Stomach (tissue), 4 donors: ENCODE results near the gene ADCY4.
A peak's percentile ranks its signal among the peaks of the same experiment; 100 is the strongest.

Experiments
- POLR2A ChIP-seq, 4 donors: fragments of 450-650 bp; IDR thresholded peaks; one replicate each; pipeline ENCODE4 v1.6.1; 2016; ENCODE audit warnings: antibody characterized with exemption in 4 of 4, control low read depth in 2 of 4, mild to moderate bottlenecking in 1 of 4, moderate library complexity in 1 of 4
- POLR2AphosphoS5 ChIP-seq, 3 donors: sonication (generic); formaldehyde crosslinking; IDR thresholded peaks; one replicate each; pipeline ENCODE4 v1.6.1; 2016; ENCODE audit warnings: antibody characterized with exemption in 3 of 3
- TF ChIP-seq, protein P1 (sequence below), 7 experiments: fragments of 450-650 bp in 4 of 7; fragments of 200-600 bp in 3 of 7; sonication (generic) in 3 of 7; IDR thresholded peaks; one replicate each; pipeline ENCODE4 v1.5.1; 2016 to 2019; ENCODE audit warnings: antibody characterized with exemption in 7 of 7, control low read depth in 2 of 7, mild to moderate bottlenecking in 1 of 7

DNA sequence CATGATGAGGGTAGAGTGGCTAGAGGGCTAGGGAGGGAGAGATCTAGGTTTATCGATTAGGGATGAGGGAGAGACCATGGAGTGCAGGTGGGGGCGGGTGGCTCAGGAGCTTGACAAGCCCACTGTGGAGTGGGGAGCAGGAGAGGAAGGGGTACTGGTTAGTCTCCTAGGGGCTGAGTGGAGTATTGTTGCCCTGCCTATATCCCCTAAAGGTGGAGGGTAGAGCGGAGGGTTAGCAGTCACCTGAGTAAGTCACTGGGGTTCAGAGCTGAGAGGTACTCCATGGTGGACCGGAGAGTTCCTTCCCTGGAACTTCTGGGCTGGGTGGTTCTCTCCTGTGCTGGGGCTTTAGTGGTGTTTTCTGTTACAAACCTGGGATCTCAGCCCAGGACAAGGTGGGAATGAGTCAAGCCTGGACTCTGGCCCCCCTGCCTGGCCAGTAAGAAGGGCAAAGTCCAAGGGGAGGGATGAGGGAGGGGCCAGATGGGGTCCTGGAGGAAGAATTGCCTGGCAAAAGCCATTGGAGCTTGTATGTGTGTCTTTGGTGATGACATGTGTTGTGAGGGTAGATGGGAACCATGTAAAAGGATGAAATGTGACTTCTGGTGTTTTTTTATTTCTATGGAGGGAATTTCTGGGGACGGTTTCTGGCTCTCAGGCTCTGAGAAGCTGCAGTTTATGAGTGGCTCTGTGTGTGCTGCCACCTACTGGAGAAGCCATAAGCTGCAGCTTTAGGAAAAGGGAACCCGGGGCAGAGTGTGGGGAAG lies 27.1 kb downstream of the ADCY4 start, which contains the start of gene CIDEB:
- TF ChIP-seq, protein P1, sequence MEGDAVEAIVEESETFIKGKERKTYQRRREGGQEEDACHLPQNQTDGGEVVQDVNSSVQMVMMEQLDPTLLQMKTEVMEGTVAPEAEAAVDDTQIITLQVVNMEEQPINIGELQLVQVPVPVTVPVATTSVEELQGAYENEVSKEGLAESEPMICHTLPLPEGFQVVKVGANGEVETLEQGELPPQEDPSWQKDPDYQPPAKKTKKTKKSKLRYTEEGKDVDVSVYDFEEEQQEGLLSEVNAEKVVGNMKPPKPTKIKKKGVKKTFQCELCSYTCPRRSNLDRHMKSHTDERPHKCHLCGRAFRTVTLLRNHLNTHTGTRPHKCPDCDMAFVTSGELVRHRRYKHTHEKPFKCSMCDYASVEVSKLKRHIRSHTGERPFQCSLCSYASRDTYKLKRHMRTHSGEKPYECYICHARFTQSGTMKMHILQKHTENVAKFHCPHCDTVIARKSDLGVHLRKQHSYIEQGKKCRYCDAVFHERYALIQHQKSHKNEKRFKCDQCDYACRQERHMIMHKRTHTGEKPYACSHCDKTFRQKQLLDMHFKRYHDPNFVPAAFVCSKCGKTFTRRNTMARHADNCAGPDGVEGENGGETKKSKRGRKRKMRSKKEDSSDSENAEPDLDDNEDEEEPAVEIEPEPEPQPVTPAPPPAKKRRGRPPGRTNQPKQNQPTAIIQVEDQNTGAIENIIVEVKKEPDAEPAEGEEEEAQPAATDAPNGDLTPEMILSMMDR (IDR thresholded peaks at IDR 0.05), result peak in 5 of 7 experiments; percentile 87 to 93 (median 89)
- TF ChIP-seq POLR2AphosphoS5 (IDR thresholded peaks at IDR 0.05) (no peak), POLR2A (IDR thresholded peaks at IDR 0.05) (no peak)
